Kidney epithelial cell (primary cell): ENCODE results near the gene PLXDC1. TPM values are rescaled to one million over a fixed set of nuclear protein-coding genes. Genes with fewer than 3 reads are reported as not detected.

ENCODE experiments used
- DNase-seq: peaks from one replicate; pipeline ENCODE4 v3.0.0-alpha.2; 2010; ENCODE audit warnings: low read depth
- H3K27me3 ChIP-seq: 2 replicates; pipeline ENCODE4 v1.6.0; 2011; ENCODE audit warnings: low read length; ENCODE audit not compliant: control insufficient read depth, insufficient read depth
- H3K36me3 ChIP-seq: 2 replicates; pipeline ENCODE4 v1.5.1; 2011; ENCODE audit warnings: low read length; ENCODE audit not compliant: control insufficient read depth, insufficient read depth
- H3K4me3 ChIP-seq: 2 replicates; pipeline ENCODE4 v1.5.1; 2011; ENCODE audit warnings: low read depth, mild to moderate bottlenecking, control low read depth, low read length
- total RNA-seq: library from RNA; depleted of rRNA; stranded (reverse); fragments of >200 nt; gene quantifications from 2 replicates; pipeline ENCODE4 v1.2.3, GENCODE V29; 2015
- TF ChIP-seq, protein P1 (sequence below): IDR thresholded peaks from 2 replicates; pipeline ENCODE4 v1.5.1; 2011; ENCODE audit warnings: mild to moderate bottlenecking, moderate library complexity, low read length, control low read depth, inconsistent platforms; ENCODE audit not compliant: insufficient read depth, poor library complexity, severe bottlenecking

Gene PLXDC1
- total RNA-seq, 1 donor from 2014 or later: 0.67 TPM

DNA sequence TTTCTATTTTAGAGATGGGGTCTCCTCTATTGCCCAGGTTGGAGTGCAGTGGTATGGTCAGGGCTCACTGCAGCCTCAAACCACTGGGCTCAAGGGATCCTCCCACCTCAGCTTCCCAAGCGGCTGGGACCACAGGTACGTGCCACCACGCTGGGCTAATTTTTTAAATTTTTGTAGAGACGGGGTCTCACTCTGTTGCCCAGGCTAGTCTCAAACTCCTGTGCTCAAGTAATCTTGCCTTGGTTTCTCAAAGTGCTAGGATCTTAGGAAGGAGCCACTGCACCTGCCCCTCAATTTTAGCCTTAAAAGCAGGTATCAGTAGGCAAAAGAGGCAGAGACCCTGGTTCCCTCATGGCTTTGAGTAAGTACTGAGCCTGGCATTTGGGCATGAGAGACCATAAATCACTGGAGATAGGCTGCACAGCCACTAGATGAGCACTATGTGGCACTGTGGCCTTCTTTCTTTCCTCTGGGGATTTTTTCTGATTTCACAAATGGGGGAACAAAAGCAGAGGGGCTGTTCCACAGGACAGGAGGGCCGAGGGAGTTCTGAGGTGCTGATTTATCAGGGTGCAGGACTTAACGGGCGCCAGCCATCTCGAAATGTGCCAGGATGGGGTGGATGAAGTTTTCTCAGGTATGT lies 82.2 kb downstream of the PLXDC1 start:
- TF ChIP-seq, protein P1, sequence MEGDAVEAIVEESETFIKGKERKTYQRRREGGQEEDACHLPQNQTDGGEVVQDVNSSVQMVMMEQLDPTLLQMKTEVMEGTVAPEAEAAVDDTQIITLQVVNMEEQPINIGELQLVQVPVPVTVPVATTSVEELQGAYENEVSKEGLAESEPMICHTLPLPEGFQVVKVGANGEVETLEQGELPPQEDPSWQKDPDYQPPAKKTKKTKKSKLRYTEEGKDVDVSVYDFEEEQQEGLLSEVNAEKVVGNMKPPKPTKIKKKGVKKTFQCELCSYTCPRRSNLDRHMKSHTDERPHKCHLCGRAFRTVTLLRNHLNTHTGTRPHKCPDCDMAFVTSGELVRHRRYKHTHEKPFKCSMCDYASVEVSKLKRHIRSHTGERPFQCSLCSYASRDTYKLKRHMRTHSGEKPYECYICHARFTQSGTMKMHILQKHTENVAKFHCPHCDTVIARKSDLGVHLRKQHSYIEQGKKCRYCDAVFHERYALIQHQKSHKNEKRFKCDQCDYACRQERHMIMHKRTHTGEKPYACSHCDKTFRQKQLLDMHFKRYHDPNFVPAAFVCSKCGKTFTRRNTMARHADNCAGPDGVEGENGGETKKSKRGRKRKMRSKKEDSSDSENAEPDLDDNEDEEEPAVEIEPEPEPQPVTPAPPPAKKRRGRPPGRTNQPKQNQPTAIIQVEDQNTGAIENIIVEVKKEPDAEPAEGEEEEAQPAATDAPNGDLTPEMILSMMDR: peak; percentile 71
- no peak overlapping the region for H3K4me3 ChIP-seq
- no peaks in the 10 kb centered on the region for H3K36me3 ChIP-seq
- no peak for DNase-seq
- peaks cover 21% of the 10 kb centered on the region for H3K27me3 ChIP-seq

DNA sequence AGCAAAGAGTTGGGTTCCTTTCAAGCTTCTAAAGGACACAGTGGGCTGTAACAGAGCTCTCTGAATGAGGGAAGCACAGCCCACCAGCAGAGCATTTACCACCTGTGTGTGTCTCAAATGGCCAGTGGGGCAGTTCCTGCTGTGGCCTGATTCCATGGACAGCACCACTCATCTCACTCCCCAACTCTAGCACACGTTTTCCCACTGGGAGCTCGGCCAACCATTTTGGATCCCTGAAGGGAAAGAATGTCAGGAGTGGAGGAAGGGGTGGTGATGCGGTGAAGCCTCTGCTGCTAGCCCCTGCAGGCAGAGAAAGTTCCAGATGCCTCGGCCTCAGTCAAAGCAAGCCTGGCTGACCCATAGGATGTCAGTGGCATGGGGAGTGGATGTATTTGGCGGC lies 86.6 kb downstream of the PLXDC1 start:
- no peaks in the 10 kb centered on the region for H3K36me3 ChIP-seq
- H3K27me3 ChIP-seq: peaks cover 18% of the 10 kb centered on the region
- H3K4me3 ChIP-seq: no peak overlapping the region
- DNase-seq: no peak
- TF ChIP-seq, protein P1: no peak

- TF ChIP-seq, protein P1: no peak
- no peak for DNase-seq
Observed at GRCh38 chr17:39064374-39064773, 87.1 kb downstream of the PLXDC1 start.

GRCh38 chr17:39063681-39064069 lies 87.8 kb downstream of the PLXDC1 start:
- TF ChIP-seq, protein P1: no peak
- Histone ChIP-seq H3K36me3 (no peaks in the 10 kb centered on the region), H3K27me3 (peaks cover 17% of the 10 kb centered on the region), H3K4me3 (no peak overlapping the region)
- no peak for DNase-seq

More at GRCh38 chr17:39064374-39064773, 87.1 kb downstream of the PLXDC1 start:
- Histone ChIP-seq H3K36me3 (no peaks in the 10 kb centered on the region), H3K4me3 (no peak overlapping the region), H3K27me3 (peaks cover 17% of the 10 kb centered on the region)

- DNase-seq: no peak
- no peak overlapping the region for H3K4me3 ChIP-seq
- H3K36me3 ChIP-seq: no peaks in the 10 kb centered on the region
- H3K27me3 ChIP-seq: peaks cover 17% of the 10 kb centered on the region
- TF ChIP-seq, protein P1: no peak
Observed at GRCh38 chr17:39062846-39063680, 88.4 kb downstream of the PLXDC1 start.
